GM12875 (cell line): ENCODE results near the gene NUDT22.

Experiments used
- H3K4me3 ChIP-seq: one replicate; pipeline ENCODE4 v1.5.1; 2011; ENCODE audit warnings: low read depth, low read length, control low read depth
- TF ChIP-seq, protein P1 (sequence below): IDR thresholded peaks from 2 replicates; pipeline ENCODE4 v1.5.1; 2011; ENCODE audit warnings: low read depth, mild to moderate bottlenecking, control low read depth, inconsistent platforms, low read length, moderate library complexity, borderline replicate concordance; ENCODE audit not compliant: insufficient read depth

The NUDT22 gene

DNA sequence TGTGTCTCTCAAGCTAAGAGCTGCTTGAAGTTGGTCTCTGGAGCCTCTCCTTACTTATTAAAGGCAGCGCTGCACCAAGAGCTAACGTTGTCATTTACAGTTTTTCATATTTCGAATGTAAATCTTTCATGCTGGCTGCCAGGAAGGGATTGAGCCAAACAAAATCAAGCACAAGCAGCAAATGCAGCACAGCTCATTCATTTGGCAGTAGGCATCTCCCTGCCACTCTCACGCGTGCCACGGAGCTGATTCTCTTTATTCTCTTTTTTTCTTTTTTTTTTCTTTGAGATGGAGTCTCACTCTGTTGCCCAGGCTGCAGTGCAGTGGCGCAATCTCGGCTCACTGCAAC is 6.9 kb downstream of the NUDT22 start:
- TF ChIP-seq, protein P1, sequence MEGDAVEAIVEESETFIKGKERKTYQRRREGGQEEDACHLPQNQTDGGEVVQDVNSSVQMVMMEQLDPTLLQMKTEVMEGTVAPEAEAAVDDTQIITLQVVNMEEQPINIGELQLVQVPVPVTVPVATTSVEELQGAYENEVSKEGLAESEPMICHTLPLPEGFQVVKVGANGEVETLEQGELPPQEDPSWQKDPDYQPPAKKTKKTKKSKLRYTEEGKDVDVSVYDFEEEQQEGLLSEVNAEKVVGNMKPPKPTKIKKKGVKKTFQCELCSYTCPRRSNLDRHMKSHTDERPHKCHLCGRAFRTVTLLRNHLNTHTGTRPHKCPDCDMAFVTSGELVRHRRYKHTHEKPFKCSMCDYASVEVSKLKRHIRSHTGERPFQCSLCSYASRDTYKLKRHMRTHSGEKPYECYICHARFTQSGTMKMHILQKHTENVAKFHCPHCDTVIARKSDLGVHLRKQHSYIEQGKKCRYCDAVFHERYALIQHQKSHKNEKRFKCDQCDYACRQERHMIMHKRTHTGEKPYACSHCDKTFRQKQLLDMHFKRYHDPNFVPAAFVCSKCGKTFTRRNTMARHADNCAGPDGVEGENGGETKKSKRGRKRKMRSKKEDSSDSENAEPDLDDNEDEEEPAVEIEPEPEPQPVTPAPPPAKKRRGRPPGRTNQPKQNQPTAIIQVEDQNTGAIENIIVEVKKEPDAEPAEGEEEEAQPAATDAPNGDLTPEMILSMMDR: no peak
- no peak overlapping the region for H3K4me3 ChIP-seq

DNA sequence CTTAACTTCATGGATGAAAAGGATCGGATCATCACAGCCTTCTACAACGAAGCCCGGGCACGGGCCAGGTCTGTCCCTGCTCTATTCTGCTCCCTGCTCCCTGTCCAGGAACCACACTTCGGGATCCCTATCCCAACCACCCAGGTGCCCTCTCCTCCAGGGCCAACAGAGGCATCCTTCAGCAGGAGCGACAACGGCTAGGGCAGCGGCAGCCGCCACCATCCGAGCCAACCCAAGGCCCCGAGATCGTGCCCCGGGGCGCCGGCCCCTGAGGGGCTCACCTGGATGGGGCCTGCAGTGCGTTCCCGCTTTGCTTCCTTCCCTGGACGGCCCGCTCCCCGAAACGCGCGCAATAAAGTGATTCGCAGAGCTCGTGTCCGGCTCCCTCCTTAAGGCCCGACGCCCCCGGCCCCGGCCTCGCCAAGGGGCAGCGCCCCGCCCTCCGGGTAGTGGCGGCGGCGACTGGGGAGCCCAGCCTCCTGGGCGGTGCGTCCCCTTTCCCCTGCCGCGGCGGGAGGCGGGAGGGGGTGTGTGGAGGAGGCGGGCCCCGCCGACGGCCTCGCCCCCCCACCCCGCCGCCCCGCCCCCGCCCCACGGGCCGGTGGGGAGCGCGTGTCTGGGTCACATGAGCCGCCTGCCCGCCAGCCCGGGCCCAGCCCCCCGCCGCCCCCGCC is 8.0 kb downstream of the NUDT22 start, which contains the start of gene VEGFB:
Gene VEGFB, plus strand, starts transcription at position 672 of the 674 bp plus-strand sequence. CDS start 250 bp downstream, outside the sequence.
- H3K4me3 ChIP-seq: peak within 1 kb of the TSS; percentile 65
- TF ChIP-seq, protein P1: no peak

DNA sequence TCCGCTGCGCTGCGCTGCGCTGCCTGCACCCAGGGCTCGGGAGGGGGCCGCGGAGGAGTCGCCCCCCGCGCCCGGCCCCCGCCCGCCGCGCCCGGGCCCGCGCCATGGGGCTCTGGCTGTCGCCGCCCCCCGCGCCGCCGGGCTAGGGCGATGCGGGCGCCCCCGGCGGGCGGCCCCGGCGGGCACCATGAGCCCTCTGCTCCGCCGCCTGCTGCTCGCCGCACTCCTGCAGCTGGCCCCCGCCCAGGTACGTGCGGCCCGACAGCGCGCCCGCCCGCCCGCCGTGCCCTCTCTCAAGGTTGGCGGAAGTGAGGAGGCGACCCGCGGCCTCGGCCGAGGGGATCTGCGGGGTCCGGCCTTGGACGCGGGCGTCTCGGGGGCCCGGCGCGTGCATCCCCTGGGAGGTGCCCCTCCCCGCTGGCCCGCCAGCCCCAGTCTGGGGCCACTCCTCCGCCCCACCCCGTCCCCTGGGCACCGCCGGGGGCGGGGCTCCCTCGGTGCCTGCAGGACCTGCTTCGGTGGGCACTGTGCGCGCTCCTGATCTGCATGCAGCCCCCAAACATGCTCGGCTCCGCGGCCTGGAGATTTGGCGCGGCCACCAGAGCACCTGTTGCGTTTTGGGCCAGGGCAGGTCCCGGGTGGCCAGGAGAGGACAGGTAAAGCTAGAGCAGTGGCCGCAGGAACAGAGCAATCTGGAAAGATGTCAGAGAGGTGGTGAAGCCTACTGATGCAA is 8.7 kb downstream of the NUDT22 start:
- H3K4me3 ChIP-seq: peak overlapping the region; percentile 65
- TF ChIP-seq, protein P1: no peak

DNA sequence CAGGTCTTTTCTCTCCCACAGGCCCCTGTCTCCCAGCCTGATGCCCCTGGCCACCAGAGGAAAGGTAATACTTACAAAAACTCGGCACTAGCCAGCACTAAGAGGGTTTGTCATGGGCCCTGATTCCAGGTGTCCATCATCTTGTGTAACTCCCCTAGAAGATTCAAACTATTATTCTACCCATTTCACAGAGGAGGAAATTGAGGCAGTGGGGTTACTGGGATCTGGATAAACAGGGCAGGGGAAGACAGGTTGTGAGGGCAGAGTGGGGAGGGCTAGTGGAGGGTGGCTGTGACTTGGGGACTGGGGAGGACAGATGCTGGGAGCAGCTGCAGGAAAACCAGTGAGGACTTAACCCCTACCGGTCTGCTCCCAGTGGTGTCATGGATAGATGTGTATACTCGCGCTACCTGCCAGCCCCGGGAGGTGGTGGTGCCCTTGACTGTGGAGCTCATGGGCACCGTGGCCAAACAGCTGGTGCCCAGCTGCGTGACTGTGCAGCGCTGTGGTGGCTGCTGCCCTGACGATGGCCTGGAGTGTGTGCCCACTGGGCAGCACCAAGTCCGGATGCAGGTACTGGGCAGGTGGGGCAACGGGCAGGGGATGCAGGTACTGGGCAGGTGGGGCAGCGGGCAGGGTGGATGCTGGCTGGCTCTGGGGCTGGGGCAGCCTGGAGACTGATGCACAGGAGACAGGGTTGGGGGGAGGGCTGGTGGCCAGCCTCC is 9.5 kb downstream of the NUDT22 start:
- peak overlapping the region; percentile 65 for H3K4me3 ChIP-seq
- TF ChIP-seq, protein P1: no peak

DNA sequence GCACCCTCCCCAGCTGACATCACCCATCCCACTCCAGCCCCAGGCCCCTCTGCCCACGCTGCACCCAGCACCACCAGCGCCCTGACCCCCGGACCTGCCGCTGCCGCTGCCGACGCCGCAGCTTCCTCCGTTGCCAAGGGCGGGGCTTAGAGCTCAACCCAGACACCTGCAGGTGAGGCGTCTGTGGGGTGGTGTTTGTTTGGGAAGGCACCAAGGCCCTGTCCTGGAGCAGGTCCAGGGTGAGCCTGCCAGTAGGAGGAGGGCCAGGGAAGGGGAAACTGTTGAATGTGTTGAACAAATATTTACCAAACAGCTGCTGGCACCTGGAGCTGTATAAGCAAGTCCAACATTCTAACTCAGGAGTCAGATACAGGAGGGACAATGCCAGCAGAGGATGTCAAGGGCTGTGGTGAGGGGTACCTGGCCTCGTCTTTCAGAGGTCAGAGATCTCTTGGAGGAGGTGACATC is 11.4 kb downstream of the NUDT22 start:
- TF ChIP-seq, protein P1: no peak
- H3K4me3 ChIP-seq: no peak overlapping the region

DNA sequence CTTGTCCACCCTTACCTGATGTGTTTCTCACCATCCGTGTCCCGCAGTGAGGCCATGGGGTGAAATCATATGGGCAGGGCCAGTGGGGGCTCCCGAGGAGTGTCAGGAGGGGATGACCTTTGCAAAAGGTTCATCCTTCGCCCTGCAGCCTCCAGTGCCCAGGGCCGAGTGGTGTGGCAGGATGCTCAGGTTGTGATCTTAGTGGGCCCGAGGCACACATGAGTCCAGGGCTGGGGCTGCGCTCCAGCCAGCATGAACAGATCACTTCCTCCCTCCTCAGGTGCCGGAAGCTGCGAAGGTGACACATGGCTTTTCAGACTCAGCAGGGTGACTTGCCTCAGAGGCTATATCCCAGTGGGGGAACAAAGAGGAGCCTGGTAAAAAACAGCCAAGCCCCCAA is 12.0 kb downstream of the NUDT22 start:
- TF ChIP-seq, protein P1: no peak
- no peak overlapping the region for H3K4me3 ChIP-seq
